T-helper 2 cell treated with Interferon-gamma antibody and Interleukin-4, amounts not matched to agents 5 μg/mL and 100 μg/mL, for 36 hours (primary cell): Measurements from ENCODE around the gene FAM3C.

ENCODE experiments used
- DNase-seq: peaks from one replicate; pipeline ENCODE4 v3.0.0; 2021; ENCODE audit warnings: low spot score
- H3K27ac Mint-ChIP-seq: one replicate; pipeline ENCODE4 v1.8.0; 2021; ENCODE audit warnings: mild to moderate bottlenecking, mixed read lengths
- H3K27me3 Mint-ChIP-seq: one replicate; pipeline ENCODE4 v1.8.0; 2021; ENCODE audit warnings: low read depth, mixed read lengths
- H3K36me3 Mint-ChIP-seq: one replicate; pipeline ENCODE4 v1.8.0; 2021; ENCODE audit warnings: low read depth, mixed read lengths
- H3K4me1 Mint-ChIP-seq: one replicate; pipeline ENCODE4 v1.8.0; 2021; ENCODE audit warnings: low read depth, mixed read lengths
- H3K4me3 Mint-ChIP-seq: one replicate; pipeline ENCODE4 v1.8.0; 2022; ENCODE audit warnings: mild to moderate bottlenecking, moderate library complexity, mixed read lengths
- H3K9me3 Mint-ChIP-seq: one replicate; pipeline ENCODE4 v1.8.0; 2021; ENCODE audit warnings: mixed read lengths

FAM3C gene

GRCh38 chr7:121300685-121301420 is 95.3 kb downstream of the FAM3C start:
- Mint-ChIP-seq H3K36me3 (no peaks in the 10 kb centered on the region), H3K4me1 (no peaks in the 10 kb centered on the region), H3K9me3 (no peaks in the 10 kb centered on the region), H3K27me3 (peaks cover 4% of the 10 kb centered on the region), H3K27ac (no peak overlapping the region), H3K4me3 (no peak overlapping the region)
- DNase-seq = no peak
